Measurements from ENCODE around the gene TRMT2B. TPM values are rescaled to one million over a fixed set of nuclear protein-coding genes. Genes with fewer than 3 reads are reported as not detected.

TRMT2B gene
- total RNA-seq, 1 experiment from 2014 or later: 28.1 TPM

DNA sequence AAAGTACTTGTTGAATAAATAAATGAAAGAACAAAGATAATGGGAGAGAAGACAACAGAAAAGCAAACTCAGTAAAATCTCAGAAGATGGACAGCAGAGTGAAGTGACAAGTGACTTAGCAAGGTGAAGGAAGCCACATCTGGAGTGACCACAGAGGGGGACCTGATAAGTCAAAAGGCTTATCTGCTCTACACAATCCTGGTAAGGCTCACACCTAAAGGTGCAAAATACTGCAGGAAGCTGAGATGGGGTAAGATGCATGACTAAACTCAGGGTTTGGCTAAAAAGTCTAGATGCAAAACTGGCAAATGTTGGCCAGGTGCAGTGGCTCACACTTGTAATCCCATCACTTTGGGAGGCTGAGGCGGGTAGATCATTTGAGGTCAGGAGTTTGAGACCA is 22.2 kb downstream of the TRMT2B start:
- ChIA-PET POLR2A (no interaction called here), CTCF (no interaction called here)
- Histone ChIP-seq H3K36me3 (ENCODE audit: control insufficient read depth, insufficient read depth, low read length) (no peaks in the 10 kb centered on the region), H3K9me3 (no peaks in the 10 kb centered on the region), H3K4me1 (no peaks in the 10 kb centered on the region), H3K27me3 (replicated peaks; ENCODE audit: control insufficient read depth, insufficient read depth, low read length) (no peaks in the 10 kb centered on the region), H3K4me3 (ENCODE audit: low read depth, low read length) (no peak overlapping the region)
- Mint-ChIP-seq H3K9me3 (ENCODE audit: unreplicated experiment) (no peaks in the 10 kb centered on the region), H3K27me3 (ENCODE audit: insufficient read depth, unreplicated experiment) (no peaks in the 10 kb centered on the region), H3K4me1 (ENCODE audit: low read depth, unreplicated experiment) (peaks cover 13% of the 10 kb centered on the region), H3K4me3 (ENCODE audit: unreplicated experiment) (no peak overlapping the region), H3K27ac (ENCODE audit: unreplicated experiment) (no peak overlapping the region), H3K36me3 (ENCODE audit: insufficient read depth, unreplicated experiment) (peaks cover 49% of the 10 kb centered on the region)
- no peak for TF ChIP-seq CTCF (IDR thresholded peaks at IDR 0.05; ENCODE audit: insufficient read depth in 1 of 2, low read depth in 1 of 2, low read length in 1 of 2, severe bottlenecking in 1 of 2, unreplicated experiment in 1 of 2)
- DNase-seq: no peak
- intact Hi-C loops (cut with micrococcal nuclease; ENCODE audit: unreplicated experiment): no loop called here
- no TSS peak for BruUV-seq (replicated peaks)

DNA sequence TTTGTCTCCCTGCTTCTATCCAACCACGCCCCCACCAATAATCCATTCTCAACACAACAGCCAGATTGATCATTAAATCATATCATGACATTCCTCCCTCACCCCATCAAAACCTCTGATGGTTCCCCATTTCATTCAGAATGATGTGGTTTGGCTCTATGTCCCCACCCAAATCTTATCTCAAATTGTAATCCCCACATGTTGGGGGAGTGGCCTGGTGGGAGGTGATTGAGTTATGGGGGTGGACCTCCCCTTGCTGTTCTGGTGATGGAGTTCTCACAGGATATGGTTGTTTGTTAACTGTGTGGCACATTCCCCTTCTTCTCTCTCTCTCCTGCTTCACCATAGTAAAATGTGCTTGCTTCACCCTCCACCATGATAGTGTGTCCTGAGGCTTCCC is 23.3 kb downstream of the TRMT2B start:
- H3K4me3 Mint-ChIP-seq (ENCODE audit: unreplicated experiment): no peak overlapping the region
- H3K4me1 Mint-ChIP-seq (ENCODE audit: low read depth, unreplicated experiment): peaks cover 13% of the 10 kb centered on the region
- H3K27me3 Mint-ChIP-seq (ENCODE audit: insufficient read depth, unreplicated experiment): no peaks in the 10 kb centered on the region
- H3K27me3 ChIP-seq (replicated peaks; ENCODE audit: control insufficient read depth, insufficient read depth, low read length): no peaks in the 10 kb centered on the region
- H3K4me1 ChIP-seq: no peaks in the 10 kb centered on the region
- H3K27ac Mint-ChIP-seq (ENCODE audit: unreplicated experiment): peak overlapping the region; percentile 37
- ChIA-PET POLR2A (no interaction called here), CTCF (no interaction called here)
- TF ChIP-seq CTCF (IDR thresholded peaks at IDR 0.05; ENCODE audit: insufficient read depth in 1 of 2, low read depth in 1 of 2, low read length in 1 of 2, severe bottlenecking in 1 of 2, unreplicated experiment in 1 of 2): no peak
- no peaks in the 10 kb centered on the region for H3K9me3 ChIP-seq
- no peaks in the 10 kb centered on the region for H3K9me3 Mint-ChIP-seq (ENCODE audit: unreplicated experiment)
- H3K36me3 ChIP-seq (ENCODE audit: control insufficient read depth, insufficient read depth, low read length): no peaks in the 10 kb centered on the region
- BruUV-seq (replicated peaks): no TSS peak
- H3K36me3 Mint-ChIP-seq (ENCODE audit: insufficient read depth, unreplicated experiment): peaks cover 47% of the 10 kb centered on the region
- intact Hi-C loops (cut with micrococcal nuclease; ENCODE audit: unreplicated experiment): no loop called here
- DNase-seq: no peak
- no peak overlapping the region for H3K4me3 ChIP-seq (ENCODE audit: low read depth, low read length)

- no peak for TF ChIP-seq CTCF (IDR thresholded peaks at IDR 0.05; ENCODE audit: insufficient read depth in 1 of 2, low read depth in 1 of 2, low read length in 1 of 2, severe bottlenecking in 1 of 2, unreplicated experiment in 1 of 2)
- ChIA-PET POLR2A (no interaction called here), CTCF (no interaction called here)
- H3K4me1 Mint-ChIP-seq (ENCODE audit: low read depth, unreplicated experiment): peaks cover 7% of the 10 kb centered on the region
- no peak overlapping the region for H3K27ac Mint-ChIP-seq (ENCODE audit: unreplicated experiment)
- Histone ChIP-seq H3K36me3 (ENCODE audit: control insufficient read depth, insufficient read depth, low read length) (no peaks in the 10 kb centered on the region), H3K27me3 (replicated peaks; ENCODE audit: control insufficient read depth, insufficient read depth, low read length) (no peaks in the 10 kb centered on the region), H3K4me3 (ENCODE audit: low read depth, low read length) (no peak overlapping the region), H3K4me1 (no peaks in the 10 kb centered on the region), H3K9me3 (no peaks in the 10 kb centered on the region)
- no TSS peak for BruUV-seq (replicated peaks)
- H3K27me3 Mint-ChIP-seq (ENCODE audit: insufficient read depth, unreplicated experiment): no peaks in the 10 kb centered on the region
- no peak for DNase-seq
- intact Hi-C loops (cut with micrococcal nuclease; ENCODE audit: unreplicated experiment): no loop called here
- peaks cover 29% of the 10 kb centered on the region for H3K36me3 Mint-ChIP-seq (ENCODE audit: insufficient read depth, unreplicated experiment)
- H3K9me3 Mint-ChIP-seq (ENCODE audit: unreplicated experiment): no peaks in the 10 kb centered on the region
- H3K4me3 Mint-ChIP-seq (ENCODE audit: unreplicated experiment): no peak overlapping the region
Observed at GRCh38 chrX:101025126-101025525, 26.8 kb downstream of the TRMT2B start.
